ENCODE measurements around the gene GMCL2.

- TF ChIP-seq PRDM10 (tag by site-specific recombination; IDR thresholded peaks at IDR 0.05) (no peak), ZNF747 (tag by site-specific recombination; IDR thresholded peaks at IDR 0.05) (no peak), ZNF138 (tag by site-specific recombination; IDR thresholded peaks at IDR 0.05; ENCODE audit: borderline replicate concordance) (no peak)
- TF ChIP-seq, protein P1, sequence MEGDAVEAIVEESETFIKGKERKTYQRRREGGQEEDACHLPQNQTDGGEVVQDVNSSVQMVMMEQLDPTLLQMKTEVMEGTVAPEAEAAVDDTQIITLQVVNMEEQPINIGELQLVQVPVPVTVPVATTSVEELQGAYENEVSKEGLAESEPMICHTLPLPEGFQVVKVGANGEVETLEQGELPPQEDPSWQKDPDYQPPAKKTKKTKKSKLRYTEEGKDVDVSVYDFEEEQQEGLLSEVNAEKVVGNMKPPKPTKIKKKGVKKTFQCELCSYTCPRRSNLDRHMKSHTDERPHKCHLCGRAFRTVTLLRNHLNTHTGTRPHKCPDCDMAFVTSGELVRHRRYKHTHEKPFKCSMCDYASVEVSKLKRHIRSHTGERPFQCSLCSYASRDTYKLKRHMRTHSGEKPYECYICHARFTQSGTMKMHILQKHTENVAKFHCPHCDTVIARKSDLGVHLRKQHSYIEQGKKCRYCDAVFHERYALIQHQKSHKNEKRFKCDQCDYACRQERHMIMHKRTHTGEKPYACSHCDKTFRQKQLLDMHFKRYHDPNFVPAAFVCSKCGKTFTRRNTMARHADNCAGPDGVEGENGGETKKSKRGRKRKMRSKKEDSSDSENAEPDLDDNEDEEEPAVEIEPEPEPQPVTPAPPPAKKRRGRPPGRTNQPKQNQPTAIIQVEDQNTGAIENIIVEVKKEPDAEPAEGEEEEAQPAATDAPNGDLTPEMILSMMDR (tag by site-specific recombination; IDR thresholded peaks at IDR 0.05): no peak
These were observed 27.0 kb downstream of the GMCL2 start for GRCh38 chr5:178160176-178160575.
